ENCODE results near the gene UBE4A. TPM values are rescaled to one million over a fixed set of nuclear protein-coding genes. Genes with fewer than 3 reads are reported as not detected.

UBE4A gene
- total and polyA plus RNA-seq, 9 of the 15 experiments (the other 6 are each of a cell fraction or from before 2014, with no cell fraction given) = 13.5 to 45.2 (median 26.8) TPM

DNA sequence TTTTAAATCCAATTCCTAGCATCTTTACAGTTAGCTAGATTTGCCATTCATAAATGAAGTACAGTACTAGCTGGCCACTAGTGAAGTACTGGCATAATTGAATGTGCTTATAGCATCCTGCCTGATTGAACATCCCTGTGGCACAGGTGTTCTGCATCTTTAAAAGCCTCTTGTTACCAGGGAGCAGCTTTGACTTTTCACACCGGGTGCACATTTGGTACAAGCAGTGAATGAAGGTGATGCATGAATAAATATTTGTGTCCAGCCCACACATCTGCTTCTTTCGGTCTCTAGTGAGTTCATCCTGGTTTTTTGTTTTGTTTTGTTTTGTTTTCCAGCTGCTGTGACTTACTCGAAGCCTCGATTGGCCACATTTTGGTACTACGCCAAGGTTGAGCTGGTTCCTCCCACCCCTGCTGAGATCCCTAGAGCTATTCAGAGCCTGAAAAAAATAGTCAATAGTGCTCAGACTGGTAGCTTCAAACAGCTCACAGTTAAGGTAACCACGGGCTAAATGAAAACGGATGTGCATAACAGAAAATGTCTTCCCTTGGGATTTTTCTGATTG, 47.3 kb downstream of the UBE4A start:
- POLR2A ChIA-PET = no interaction called here
- peaks cover 0 to 11% of the 10 kb centered on the region in 2 experiments; a peak in 4 of 5 replicates for H3K4me1 ChIP-seq (replicated peaks in 1 of 2; ENCODE audit: control insufficient read depth in 2 of 2, insufficient read depth in 2 of 2, low read length in 2 of 2)
- no peak for ATAC-seq
- 94% methylated on average over 7 of the region's 7 CpGs for WGBS (ENCODE audit: insufficient coverage, low coverage, missing lambda C conversion rate)
- H4K20me1 ChIP-seq (replicated peaks; ENCODE audit: control insufficient read depth, insufficient read depth, low read length) = peaks cover 10% of the 10 kb centered on the region; the same call in 1 of the 2 replicates
- H3K27ac ChIP-seq (ENCODE audit: extremely low read depth, low read depth, low read length) = no peak overlapping the region
- H3K4me3 ChIP-seq = no peak overlapping the region
- H3K9me1 ChIP-seq (ENCODE audit: control insufficient read depth, insufficient read depth, low read length) = no peaks in the 10 kb centered on the region
- intact Hi-C loops (cut with micrococcal nuclease) = loop anchor here (10.0 kb wide), 1 partner anchor 158 kb away; the partner anchor contains the start of gene IFT46
- no peaks in the 10 kb centered on the region for H3K27me3 ChIP-seq (ENCODE audit: control insufficient read depth in 2 of 2, insufficient read depth in 2 of 2, low read length in 2 of 2)
- no peak overlapping the region for H3K9ac ChIP-seq (ENCODE audit: insufficient read depth in 1 of 2, low read depth in 2 of 2, low read length in 2 of 2)
- peak; percentile 19 for FAIRE-seq
- in situ Hi-C loops (cut with MboI) = no loop called here
- no peak for DNase-seq (ENCODE audit: extremely low read depth in 1 of 4, low spot score in 3 of 4)
- no peak overlapping the region for H2AFZ ChIP-seq (ENCODE audit: low read depth, low read length)
- peaks cover 71% of the 10 kb centered on the region for H3K36me3 ChIP-seq (ENCODE audit: control insufficient read depth, insufficient read depth, low read length)
- CTCF ChIA-PET (ENCODE audit: low intra/inter-chr PET ratio) = no interaction called here
- peaks cover 67% of the 10 kb centered on the region for H3K79me2 ChIP-seq (ENCODE audit: control insufficient read depth, insufficient read depth, low read length)
- BruUV-seq (replicated peaks) = no TSS peak
- H3K4me2 ChIP-seq (ENCODE audit: insufficient read depth, low read length) = no peak overlapping the region
- H3K9me3 ChIP-seq (replicated peaks; ENCODE audit: control insufficient read depth, insufficient read depth, low read depth, low read length) = no peaks in the 10 kb centered on the region
- no peak for TF ChIP-seq CTBP1 (IDR thresholded peaks at IDR 0.05; ENCODE audit: borderline replicate concordance)
- TF ChIP-seq TOE1 (IDR thresholded peaks at IDR 0.05; ENCODE audit: borderline replicate concordance) = no peak
- no peak for TF ChIP-seq TOE1 (CRISPR knock-in tag; IDR thresholded peaks at IDR 0.05; ENCODE audit: borderline replicate concordance, low read depth)
- no peak for TF ChIP-seq ADNP (tag; IDR thresholded peaks at IDR 0.05)
- no peak for TF ChIP-seq ETV5 (CRISPR knock-in tag; IDR thresholded peaks at IDR 0.05; ENCODE audit: low read depth)
- no peak for TF ChIP-seq XRCC5 (IDR thresholded peaks at IDR 0.05; ENCODE audit: low read depth, low read length)
- TF ChIP-seq NR2F6 (CRISPR knock-in tag; IDR thresholded peaks at IDR 0.05) = no peak
- TF ChIP-seq, protein P1, sequence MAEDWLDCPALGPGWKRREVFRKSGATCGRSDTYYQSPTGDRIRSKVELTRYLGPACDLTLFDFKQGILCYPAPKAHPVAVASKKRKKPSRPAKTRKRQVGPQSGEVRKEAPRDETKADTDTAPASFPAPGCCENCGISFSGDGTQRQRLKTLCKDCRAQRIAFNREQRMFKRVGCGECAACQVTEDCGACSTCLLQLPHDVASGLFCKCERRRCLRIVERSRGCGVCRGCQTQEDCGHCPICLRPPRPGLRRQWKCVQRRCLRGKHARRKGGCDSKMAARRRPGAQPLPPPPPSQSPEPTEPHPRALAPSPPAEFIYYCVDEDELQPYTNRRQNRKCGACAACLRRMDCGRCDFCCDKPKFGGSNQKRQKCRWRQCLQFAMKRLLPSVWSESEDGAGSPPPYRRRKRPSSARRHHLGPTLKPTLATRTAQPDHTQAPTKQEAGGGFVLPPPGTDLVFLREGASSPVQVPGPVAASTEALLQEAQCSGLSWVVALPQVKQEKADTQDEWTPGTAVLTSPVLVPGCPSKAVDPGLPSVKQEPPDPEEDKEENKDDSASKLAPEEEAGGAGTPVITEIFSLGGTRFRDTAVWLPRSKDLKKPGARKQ (CRISPR knock-in tag; IDR thresholded peaks at IDR 0.05) = no peak
- no peak for TF ChIP-seq NR2C2 (CRISPR knock-in tag; IDR thresholded peaks at IDR 0.05)
- no peak for TF ChIP-seq NR2C2 (tag; IDR thresholded peaks at IDR 0.05)
- no peak for TF ChIP-seq HSF4 (CRISPR knock-in tag; IDR thresholded peaks at IDR 0.05; ENCODE audit: borderline replicate concordance)
- TF ChIP-seq NELFE (IDR thresholded peaks at IDR 0.05; ENCODE audit: insufficient read depth, insufficient read length) = no peak
- TF ChIP-seq, protein P2, sequence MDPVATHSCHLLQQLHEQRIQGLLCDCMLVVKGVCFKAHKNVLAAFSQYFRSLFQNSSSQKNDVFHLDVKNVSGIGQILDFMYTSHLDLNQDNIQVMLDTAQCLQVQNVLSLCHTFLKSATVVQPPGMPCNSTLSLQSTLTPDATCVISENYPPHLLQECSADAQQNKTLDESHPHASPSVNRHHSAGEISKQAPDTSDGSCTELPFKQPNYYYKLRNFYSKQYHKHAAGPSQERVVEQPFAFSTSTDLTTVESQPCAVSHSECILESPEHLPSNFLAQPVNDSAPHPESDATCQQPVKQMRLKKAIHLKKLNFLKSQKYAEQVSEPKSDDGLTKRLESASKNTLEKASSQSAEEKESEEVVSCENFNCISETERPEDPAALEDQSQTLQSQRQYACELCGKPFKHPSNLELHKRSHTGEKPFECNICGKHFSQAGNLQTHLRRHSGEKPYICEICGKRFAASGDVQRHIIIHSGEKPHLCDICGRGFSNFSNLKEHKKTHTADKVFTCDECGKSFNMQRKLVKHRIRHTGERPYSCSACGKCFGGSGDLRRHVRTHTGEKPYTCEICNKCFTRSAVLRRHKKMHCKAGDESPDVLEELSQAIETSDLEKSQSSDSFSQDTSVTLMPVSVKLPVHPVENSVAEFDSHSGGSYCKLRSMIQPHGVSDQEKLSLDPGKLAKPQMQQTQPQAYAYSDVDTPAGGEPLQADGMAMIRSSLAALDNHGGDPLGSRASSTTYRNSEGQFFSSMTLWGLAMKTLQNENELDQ (CRISPR knock-in tag; IDR thresholded peaks at IDR 0.05; ENCODE audit: borderline replicate concordance) = no peak
- TF ChIP-seq ARID1B (IDR thresholded peaks at IDR 0.05) = no peak
- no peak for TF ChIP-seq IFI16 (CRISPR knock-in tag; IDR thresholded peaks at IDR 0.05)
- no peak for TF ChIP-seq TCF3 (CRISPR knock-in tag; IDR thresholded peaks at IDR 0.05)
- no peak for TF ChIP-seq KLF1 (tag; IDR thresholded peaks at IDR 0.05)

All from K562 (cell line).